NCI-H1694 treated with DMSO at 0.1 percent for 48 hours (cell line): ENCODE results near the gene GPR55.
"Not testable (repeated sequence)": the region's sequence is repeated elsewhere in the genome, so short reads cannot be mapped to it uniquely, and the experiment has no call there.

ENCODE experiments used
- DNase-seq: peaks from one replicate; lab custom pipeline; 2025; lab: John Stamatoyannopoulos, UW

The GPR55 gene

GRCh38 chr2:230950874-230951339 is 25.9 kb upstream of the GPR55 start:
- no peak for DNase-seq

- no peak for DNase-seq
Observed at GRCh38 chr2:230949966-230950873, 25.2 kb upstream of the GPR55 start.

GRCh38 chr2:230947908-230948365 is 22.9 kb upstream of the GPR55 start:
- DNase-seq, result no peak

GRCh38 chr2:230947235-230947576 is 22.2 kb upstream of the GPR55 start:
- DNase-seq, result no peak

- DNase-seq, result no peak
Observed at GRCh38 chr2:230946429-230947234, 21.6 kb upstream of the GPR55 start.

- DNase-seq, result no peak
Observed at GRCh38 chr2:230944757-230945372, 19.8 kb upstream of the GPR55 start.

GRCh38 chr2:230944123-230944653 is 19.1 kb upstream of the GPR55 start:
- no peak for DNase-seq

GRCh38 chr2:230942920-230943896 is 18.2 kb upstream of the GPR55 start:
- DNase-seq, result no peak

- no peak for DNase-seq
Observed at GRCh38 chr2:230942371-230942770, 17.3 kb upstream of the GPR55 start.

- no peak for DNase-seq
Observed at GRCh38 chr2:230941202-230942180, 16.4 kb upstream of the GPR55 start.

- no peak for DNase-seq
Observed at GRCh38 chr2:230940471-230940815, 15.4 kb upstream of the GPR55 start.

GRCh38 chr2:230939691-230940470 is 14.8 kb upstream of the GPR55 start:
- DNase-seq, result no peak

- DNase-seq, result no peak
Observed at GRCh38 chr2:230939066-230939591, 14.1 kb upstream of the GPR55 start.

- DNase-seq, result no peak
Observed at GRCh38 chr2:230938516-230939065, 13.5 kb upstream of the GPR55 start.

- no peak for DNase-seq
Observed at GRCh38 chr2:230938098-230938497, 13.1 kb upstream of the GPR55 start.

GRCh38 chr2:230937362-230937761 is 12.3 kb upstream of the GPR55 start:
- DNase-seq, result no peak

GRCh38 chr2:230936243-230936642 is 11.2 kb upstream of the GPR55 start:
- not testable (repeated sequence) for DNase-seq

GRCh38 chr2:230935130-230935430 is 10.0 kb upstream of the GPR55 start:
- no peak for DNase-seq
